ENCODE measurements around the gene NCCRP1. TPM values are rescaled to one million over a fixed set of nuclear protein-coding genes. Genes with fewer than 3 reads are reported as not detected.

NCCRP1 gene
- total RNA-seq, 4 donors from 2014 or later, result 0.17 to 0.42 (median 0.39) TPM; not detected in 1

DNA sequence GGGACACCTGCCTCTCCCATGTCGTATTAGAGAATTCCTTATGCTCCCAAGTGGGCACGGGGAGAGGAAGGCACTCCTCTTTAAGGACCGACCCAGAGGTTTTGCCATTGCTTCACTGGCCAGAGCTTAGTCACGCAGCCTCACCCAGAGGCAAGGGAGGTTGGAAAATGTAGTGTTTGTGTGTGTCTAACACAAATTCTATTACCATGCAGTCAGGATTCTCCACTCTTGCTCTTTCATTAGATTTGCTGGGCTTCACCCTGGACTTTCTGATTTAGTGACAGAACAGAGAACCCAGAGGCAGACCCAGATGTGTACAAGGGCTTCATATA, 14.6 kb upstream of the NCCRP1 start:
- intact Hi-C loops (cut with DNase I), result loop anchor here (10.0 kb wide), 1 partner anchor 143 kb away; the partner anchor contains the start of gene LRFN1
- no peak for DNase-seq (ENCODE audit: extremely low spot score)
- H3K27ac ChIP-seq (replicated peaks in 1 of 4), result no peak overlapping the region
- peaks cover 12 to 34% (median 26%) of the 10 kb centered on the region in 4 donors for H3K36me3 ChIP-seq
- WGBS, result 80% methylated on average over 4 of the region's 4 CpGs
- H3K4me3 ChIP-seq, result no peak overlapping the region
- no peaks in the 10 kb centered on the region for H3K9me3 ChIP-seq
- H3K27me3 ChIP-seq, result no peaks in the 10 kb centered on the region
- peaks cover 0 to 3% (median 0%) of the 10 kb centered on the region in 4 donors for H3K4me1 ChIP-seq
- TF ChIP-seq POLR2A (IDR thresholded peaks at IDR 0.05; ENCODE audit: low read depth) (no peak), POLR2AphosphoS5 (IDR thresholded peaks at IDR 0.05) (no peak)

DNA sequence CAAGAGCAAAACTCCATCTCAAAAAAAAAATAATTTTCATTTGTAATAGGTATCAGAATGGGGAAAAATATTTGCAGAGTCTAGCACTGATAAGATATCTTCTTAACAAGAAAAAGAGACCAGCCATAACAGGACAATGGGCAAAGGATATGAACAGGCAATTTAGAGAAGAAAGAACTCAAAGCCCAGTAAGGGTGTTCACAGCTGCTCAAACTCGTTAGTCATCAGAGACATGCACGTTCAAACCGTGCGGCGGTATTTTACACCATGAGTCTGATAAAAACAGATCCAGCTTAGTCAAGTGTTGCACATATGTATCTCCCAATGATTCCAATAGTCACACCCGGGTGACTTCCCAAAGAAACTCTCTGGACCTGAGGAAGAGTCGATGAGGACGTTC, 13.7 kb upstream of the NCCRP1 start:
- intact Hi-C loops (cut with DNase I), result loop anchor here (10.0 kb wide), 1 partner anchor 142 kb away; the partner anchor contains the start of gene LRFN1
- H3K9me3 ChIP-seq, result no peaks in the 10 kb centered on the region
- DNase-seq (ENCODE audit: extremely low spot score), result no peak
- H3K27ac ChIP-seq (replicated peaks in 1 of 4), result no peak overlapping the region
- no peak for TF ChIP-seq EP300 (IDR thresholded peaks at IDR 0.05)
- TF ChIP-seq, protein P1, sequence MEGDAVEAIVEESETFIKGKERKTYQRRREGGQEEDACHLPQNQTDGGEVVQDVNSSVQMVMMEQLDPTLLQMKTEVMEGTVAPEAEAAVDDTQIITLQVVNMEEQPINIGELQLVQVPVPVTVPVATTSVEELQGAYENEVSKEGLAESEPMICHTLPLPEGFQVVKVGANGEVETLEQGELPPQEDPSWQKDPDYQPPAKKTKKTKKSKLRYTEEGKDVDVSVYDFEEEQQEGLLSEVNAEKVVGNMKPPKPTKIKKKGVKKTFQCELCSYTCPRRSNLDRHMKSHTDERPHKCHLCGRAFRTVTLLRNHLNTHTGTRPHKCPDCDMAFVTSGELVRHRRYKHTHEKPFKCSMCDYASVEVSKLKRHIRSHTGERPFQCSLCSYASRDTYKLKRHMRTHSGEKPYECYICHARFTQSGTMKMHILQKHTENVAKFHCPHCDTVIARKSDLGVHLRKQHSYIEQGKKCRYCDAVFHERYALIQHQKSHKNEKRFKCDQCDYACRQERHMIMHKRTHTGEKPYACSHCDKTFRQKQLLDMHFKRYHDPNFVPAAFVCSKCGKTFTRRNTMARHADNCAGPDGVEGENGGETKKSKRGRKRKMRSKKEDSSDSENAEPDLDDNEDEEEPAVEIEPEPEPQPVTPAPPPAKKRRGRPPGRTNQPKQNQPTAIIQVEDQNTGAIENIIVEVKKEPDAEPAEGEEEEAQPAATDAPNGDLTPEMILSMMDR (IDR thresholded peaks at IDR 0.05), result no peak
- no peak for TF ChIP-seq POLR2A (IDR thresholded peaks at IDR 0.05; ENCODE audit: low read depth)
- TF ChIP-seq POLR2AphosphoS5 (IDR thresholded peaks at IDR 0.05), result no peak
- WGBS, result 89% methylated on average over 8 of the region's 8 CpGs
- peaks cover 0 to 8% (median 0%) of the 10 kb centered on the region in 4 donors for H3K27me3 ChIP-seq
- peaks cover 0 to 8% (median 0%) of the 10 kb centered on the region in 4 donors for H3K4me1 ChIP-seq
- H3K4me3 ChIP-seq, result no peak overlapping the region
- peaks cover 5 to 24% (median 16%) of the 10 kb centered on the region in 4 donors for H3K36me3 ChIP-seq

DNA sequence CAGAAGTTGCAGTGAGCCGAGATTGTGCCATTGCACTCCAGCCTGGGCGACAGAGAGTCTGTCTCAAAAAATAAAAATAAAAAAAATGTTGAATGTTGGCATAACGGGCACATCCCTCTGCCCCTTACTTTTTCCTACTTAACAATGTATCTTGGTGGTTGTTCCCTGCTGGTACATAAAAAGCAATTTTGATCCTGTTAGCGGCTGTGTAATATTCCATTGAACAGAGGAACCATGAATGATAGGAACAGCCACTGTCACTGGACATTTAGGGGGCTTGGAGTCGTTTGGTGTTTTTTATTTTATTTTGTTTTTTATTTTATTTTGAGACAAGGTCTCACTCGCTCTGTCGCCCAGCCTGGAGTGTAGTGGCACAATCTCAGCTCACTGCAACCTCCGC, 10.4 kb upstream of the NCCRP1 start:
- Histone ChIP-seq H3K4me3 (no peak overlapping the region), H3K27me3 (peaks cover 0 to 21% (median 0%) of the 10 kb centered on the region in 4 donors), H3K4me1 (peaks cover 0 to 8% (median 0%) of the 10 kb centered on the region in 4 donors), H3K9me3 (no peaks in the 10 kb centered on the region), H3K27ac (replicated peaks in 1 of 4) (no peak overlapping the region), H3K36me3 (no peaks in the 10 kb centered on the region)
- TF ChIP-seq, protein P1 (IDR thresholded peaks at IDR 0.05), result no peak
- TF ChIP-seq POLR2AphosphoS5 (IDR thresholded peaks at IDR 0.05) (no peak), POLR2A (IDR thresholded peaks at IDR 0.05; ENCODE audit: low read depth) (no peak), EP300 (IDR thresholded peaks at IDR 0.05) (no peak)
- no peak for DNase-seq (ENCODE audit: extremely low spot score)
- intact Hi-C loops (cut with DNase I), result loop anchor here (10.0 kb wide), 1 partner anchor 138 kb away; the partner anchor contains the start of gene LRFN1
- 90% methylated on average over 8 of the region's 8 CpGs for whole genome bisulfite sequencing

DNA sequence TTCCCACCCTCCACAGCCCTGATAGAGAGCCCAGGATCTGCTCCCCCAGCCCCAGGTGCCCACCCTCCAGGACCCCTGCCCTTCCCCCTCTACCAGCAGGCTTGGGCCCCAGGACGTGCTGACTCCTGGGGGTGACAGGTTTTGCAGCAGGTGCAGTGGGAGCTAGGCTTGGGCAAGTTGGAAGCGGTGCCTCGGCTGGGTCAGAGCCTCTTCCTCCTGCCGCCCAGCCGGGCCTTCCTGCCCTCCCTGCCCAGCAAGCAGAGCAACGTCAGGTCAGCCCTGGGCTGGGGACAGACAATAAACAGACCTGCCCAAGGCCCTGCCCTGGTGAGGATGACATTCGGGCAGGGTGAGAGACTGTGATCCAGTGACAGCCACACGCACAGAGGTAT, 9.2 kb upstream of the NCCRP1 start:
- intact Hi-C loops (cut with DNase I), result loop anchor here (1.0 to 10.0 kb wide), 2 partner anchors 65 to 137 kb away; partner anchors contain the start of gene LRFN1
- Histone ChIP-seq H3K27me3 (peaks cover 0 to 21% (median 0%) of the 10 kb centered on the region in 4 donors), H3K4me3 (no peak overlapping the region), H3K36me3 (no peaks in the 10 kb centered on the region), H3K4me1 (peaks cover 0 to 8% (median 0%) of the 10 kb centered on the region in 4 donors), H3K27ac (replicated peaks in 1 of 4) (no peak overlapping the region), H3K9me3 (no peaks in the 10 kb centered on the region)
- TF ChIP-seq, protein P1 (IDR thresholded peaks at IDR 0.05), result peak in 2 of 3 experiments; percentile 0 to 23
- TF ChIP-seq POLR2A (IDR thresholded peaks at IDR 0.05; ENCODE audit: low read depth), result no peak
- DNase-seq (ENCODE audit: extremely low spot score), result no peak
- 31% methylated on average over 2 of the region's 8 CpGs for WGBS

DNA sequence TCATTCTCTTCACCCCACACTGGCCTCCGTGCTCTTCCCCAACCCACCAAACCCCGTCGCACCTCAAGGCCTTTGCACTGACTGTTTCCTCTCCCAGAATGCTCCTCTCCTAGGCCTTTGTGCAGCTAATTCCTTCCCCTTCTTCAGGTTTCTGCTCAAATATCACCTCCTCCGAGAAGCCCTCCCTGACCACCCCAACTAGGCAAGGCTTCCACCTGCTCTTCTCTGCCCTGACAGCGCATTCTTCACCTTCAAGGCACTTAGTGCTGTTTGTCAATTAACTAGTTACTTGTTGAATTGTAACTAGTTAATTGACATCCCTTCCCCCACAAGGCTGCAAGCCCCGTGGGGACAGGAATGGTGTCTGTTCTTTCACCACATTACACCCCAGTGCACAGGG, 7.8 kb upstream of the NCCRP1 start:
- no peak overlapping the region for H3K27ac ChIP-seq (replicated peaks in 1 of 4)
- 63% methylated on average over 6 of the region's 6 CpGs for WGBS
- intact Hi-C loops (cut with DNase I), result loop anchor here (10.0 kb wide), 1 partner anchor 136 kb away; the partner anchor contains the start of gene LRFN1
- no peak for DNase-seq (ENCODE audit: extremely low spot score)
- H3K9me3 ChIP-seq, result no peaks in the 10 kb centered on the region
- H3K4me3 ChIP-seq, result no peak overlapping the region
- H3K36me3 ChIP-seq, result no peaks in the 10 kb centered on the region
- H3K4me1 ChIP-seq, result peaks cover 0 to 8% (median 0%) of the 10 kb centered on the region in 4 donors
- peaks cover 0 to 26% (median 0%) of the 10 kb centered on the region in 4 donors for H3K27me3 ChIP-seq
- TF ChIP-seq, protein P1 (IDR thresholded peaks at IDR 0.05), result no peak
- no peak for TF ChIP-seq POLR2A (IDR thresholded peaks at IDR 0.05; ENCODE audit: low read depth)
- TF ChIP-seq EP300 (IDR thresholded peaks at IDR 0.05), result no peak
- no peak for TF ChIP-seq POLR2AphosphoS5 (IDR thresholded peaks at IDR 0.05)

Measured in esophagus muscularis mucosa (tissue), 4 donors.